ENCODE data around the gene TMEM231. TPM values are rescaled to one million over a fixed set of nuclear protein-coding genes. Genes with fewer than 3 reads are reported as not detected.

TMEM231 gene
- total RNA-seq, 1 experiment from 2014 or later, result 17.3 TPM

GRCh38 chr16:75584108-75584507 lies 28.1 kb upstream of the TMEM231 start:
- intact Hi-C loops (cut with micrococcal nuclease; ENCODE audit: unreplicated experiment), result no loop called here
- Histone ChIP-seq H3K4me3 (ENCODE audit: low read depth, low read length, poor library complexity, severe bottlenecking) (no peak overlapping the region), H3K4me1 (ENCODE audit: insufficient read depth, low read length, poor library complexity, severe bottlenecking) (no peaks in the 10 kb centered on the region), H3K36me3 (ENCODE audit: insufficient read depth, low read length, poor library complexity, severe bottlenecking) (peaks cover 8% of the 10 kb centered on the region), H3K27ac (ENCODE audit: low read depth, low read length, poor library complexity, severe bottlenecking) (no peak overlapping the region), H3K9me3 (ENCODE audit: low read depth, low read length, poor library complexity, severe bottlenecking) (no peaks in the 10 kb centered on the region), H3K27me3 (replicated peaks; ENCODE audit: insufficient read depth, low read depth, low read length, poor library complexity) (no peaks in the 10 kb centered on the region)
- TF ChIP-seq CTCF (conservative IDR thresholded peaks at IDR 0.05; ENCODE audit: low read depth, low read length), result no peak
- no peak for DNase-seq (ENCODE audit: low spot score)
- no TSS peak for BruUV-seq (replicated peaks)
- ChIA-PET POLR2A (ENCODE audit: low non-redundant PET) (no interaction called here), CTCF (no interaction called here)

- Histone ChIP-seq H3K36me3 (ENCODE audit: insufficient read depth, low read length, poor library complexity, severe bottlenecking) (peaks cover 47% of the 10 kb centered on the region), H3K27ac (ENCODE audit: low read depth, low read length, poor library complexity, severe bottlenecking) (no peak overlapping the region), H3K27me3 (replicated peaks; ENCODE audit: insufficient read depth, low read depth, low read length, poor library complexity) (no peaks in the 10 kb centered on the region), H3K4me1 (ENCODE audit: insufficient read depth, low read length, poor library complexity, severe bottlenecking) (peaks cover 3% of the 10 kb centered on the region), H3K9me3 (ENCODE audit: low read depth, low read length, poor library complexity, severe bottlenecking) (no peaks in the 10 kb centered on the region), H3K4me3 (ENCODE audit: low read depth, low read length, poor library complexity, severe bottlenecking) (no peak overlapping the region)
- no TSS peak for BruUV-seq (replicated peaks)
- no peak for DNase-seq (ENCODE audit: low spot score)
- intact Hi-C loops (cut with micrococcal nuclease; ENCODE audit: unreplicated experiment), result no loop called here
- no peak for TF ChIP-seq CTCF (conservative IDR thresholded peaks at IDR 0.05; ENCODE audit: low read depth, low read length)
- TF ChIP-seq EZH2 (IDR thresholded peaks at IDR 0.05; ENCODE audit: borderline replicate concordance, low read depth, low read length, poor library complexity, severe bottlenecking), result no peak
- ChIA-PET CTCF (no interaction called here), POLR2A (ENCODE audit: low non-redundant PET) (interaction anchor here (0.7 kb wide), 1 partner anchor 68 kb away, joined by 3 read pairs; the partner anchor contains the start of genes KARS1 and TERF2IP)
Measured at GRCh38 chr16:75579281-75579834, 23.3 kb upstream of the TMEM231 start.

GRCh38 chr16:75578725-75579124 lies 22.7 kb upstream of the TMEM231 start:
- no peak overlapping the region for H3K4me3 ChIP-seq (ENCODE audit: low read depth, low read length, poor library complexity, severe bottlenecking)
- H3K4me1 ChIP-seq (ENCODE audit: insufficient read depth, low read length, poor library complexity, severe bottlenecking), result peaks cover 3% of the 10 kb centered on the region
- ChIA-PET CTCF (no interaction called here), POLR2A (ENCODE audit: low non-redundant PET) (interaction anchor here (0.7 kb wide), 1 partner anchor 69 kb away, joined by 3 read pairs; the partner anchor contains the start of genes KARS1 and TERF2IP)
- no peaks in the 10 kb centered on the region for H3K9me3 ChIP-seq (ENCODE audit: low read depth, low read length, poor library complexity, severe bottlenecking)
- no peak for DNase-seq (ENCODE audit: low spot score)
- no TSS peak for BruUV-seq (replicated peaks)
- peaks cover 53% of the 10 kb centered on the region for H3K36me3 ChIP-seq (ENCODE audit: insufficient read depth, low read length, poor library complexity, severe bottlenecking)
- H3K27me3 ChIP-seq (replicated peaks; ENCODE audit: insufficient read depth, low read depth, low read length, poor library complexity), result no peaks in the 10 kb centered on the region
- intact Hi-C loops (cut with micrococcal nuclease; ENCODE audit: unreplicated experiment), result no loop called here
- no peak for TF ChIP-seq CTCF (conservative IDR thresholded peaks at IDR 0.05; ENCODE audit: low read depth, low read length)
- no peak for TF ChIP-seq EZH2 (IDR thresholded peaks at IDR 0.05; ENCODE audit: borderline replicate concordance, low read depth, low read length, poor library complexity, severe bottlenecking)
- H3K27ac ChIP-seq (ENCODE audit: low read depth, low read length, poor library complexity, severe bottlenecking), result no peak overlapping the region

Measured in A673 (cell line).